SK-N-SH treated with all-trans-retinoic acid at 6 μM for 48 hours (cell line): ENCODE data around the gene ART5.

Experiments
- ARNTL ChIP-seq: fragments of 450-650 bp; formaldehyde crosslinking; IDR thresholded peaks from 2 replicates; pipeline ENCODE4 v1.5.0; 2020; ENCODE audit warnings: low read depth, mild to moderate bottlenecking, moderate library complexity, borderline replicate concordance
- CSDC2 ChIP-seq: fragments of 250-450 bp; sonication (Bioruptor Pico); IDR thresholded peaks from 2 replicates; pipeline ENCODE4 v1.5.0; 2020; ENCODE audit warnings: mild to moderate bottlenecking, moderate library complexity
- OSR1 ChIP-seq: fragments of 250-450 bp; sonication (Bioruptor Pico); IDR thresholded peaks from 2 replicates; pipeline ENCODE4 v1.8.0; 2022; ENCODE audit warnings: moderate library complexity, mild to moderate bottlenecking, inconsistent platforms
- PATZ1 ChIP-seq: fragments of 250-450 bp; sonication (Bioruptor Pico); IDR thresholded peaks from 2 replicates; pipeline ENCODE4 v1.8.0; 2020; ENCODE audit warnings: mild to moderate bottlenecking, moderate library complexity, borderline replicate concordance
- PPARA ChIP-seq: fragments of 250-450 bp; sonication (Bioruptor Pico); IDR thresholded peaks from 2 replicates; pipeline ENCODE4 v1.5.0; 2020; ENCODE audit warnings: mild to moderate bottlenecking, borderline replicate concordance
- RARB ChIP-seq: fragments of 250-450 bp; sonication (Bioruptor Pico); IDR thresholded peaks from 2 replicates; pipeline ENCODE4 v1.8.0; 2021; ENCODE audit warnings: mild to moderate bottlenecking, moderate library complexity
- SNAI2 ChIP-seq: fragments of 250-450 bp; sonication (Bioruptor Pico); IDR thresholded peaks from 2 replicates; pipeline ENCODE4 v1.5.0; 2020; ENCODE audit warnings: mild to moderate bottlenecking, moderate library complexity
- TCF4 ChIP-seq: fragments of 250-450 bp; sonication (Bioruptor Pico); IDR thresholded peaks from 2 replicates; pipeline ENCODE4 v1.8.0; 2021; ENCODE audit warnings: mild to moderate bottlenecking, moderate library complexity, borderline replicate concordance
- TOX ChIP-seq: fragments of 250-450 bp; sonication (Bioruptor Pico); IDR thresholded peaks from 2 replicates; pipeline ENCODE4 v1.8.0; 2021; ENCODE audit warnings: mild to moderate bottlenecking, moderate library complexity, borderline replicate concordance
- ZC3H10 ChIP-seq: fragments of 250-450 bp; sonication (Bioruptor Pico); IDR thresholded peaks from 2 replicates; pipeline ENCODE4 v1.5.1; 2021; ENCODE audit warnings: mild to moderate bottlenecking, moderate library complexity
- TF ChIP-seq, protein P1 (sequence below): fragments of 250-450 bp; sonication (Bioruptor Pico); IDR thresholded peaks from 2 replicates; pipeline ENCODE4 v1.5.1; 2021; ENCODE audit warnings: mild to moderate bottlenecking, moderate library complexity

- TF ChIP-seq PATZ1 (CRISPR knock-in tag) (no peak), RARB (no peak), SNAI2 (CRISPR knock-in tag) (no peak), ZC3H10 (CRISPR knock-in tag) (no peak), TCF4 (CRISPR knock-in tag) (no peak), CSDC2 (CRISPR knock-in tag) (no peak), TOX (no peak), OSR1 (CRISPR knock-in tag) (no peak), ARNTL (no peak), PPARA (CRISPR knock-in tag) (no peak)
- TF ChIP-seq, protein P1, sequence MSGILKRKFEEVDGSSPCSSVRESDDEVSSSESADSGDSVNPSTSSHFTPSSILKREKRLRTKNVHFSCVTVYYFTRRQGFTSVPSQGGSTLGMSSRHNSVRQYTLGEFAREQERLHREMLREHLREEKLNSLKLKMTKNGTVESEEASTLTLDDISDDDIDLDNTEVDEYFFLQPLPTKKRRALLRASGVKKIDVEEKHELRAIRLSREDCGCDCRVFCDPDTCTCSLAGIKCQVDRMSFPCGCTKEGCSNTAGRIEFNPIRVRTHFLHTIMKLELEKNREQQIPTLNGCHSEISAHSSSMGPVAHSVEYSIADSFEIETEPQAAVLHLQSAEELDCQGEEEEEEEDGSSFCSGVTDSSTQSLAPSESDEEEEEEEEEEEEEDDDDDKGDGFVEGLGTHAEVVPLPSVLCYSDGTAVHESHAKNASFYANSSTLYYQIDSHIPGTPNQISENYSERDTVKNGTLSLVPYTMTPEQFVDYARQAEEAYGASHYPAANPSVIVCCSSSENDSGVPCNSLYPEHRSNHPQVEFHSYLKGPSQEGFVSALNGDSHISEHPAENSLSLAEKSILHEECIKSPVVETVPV = no peak
These were observed 10.5 kb downstream of the ART5 start for GRCh38 chr11:3631331-3631730.
